Stomach (tissue), 9 donors: Measurements from ENCODE around the gene TSC1. TPM values are rescaled to one million over a fixed set of nuclear protein-coding genes. Genes with fewer than 3 reads are reported as not detected.

ENCODE experiments used
- DNase-seq, 2 donors: peaks; one replicate each; pipeline versions ENCODE4 v3.0.0 to v3.0.0-alpha.2; 2013 to 2019
- H3K27ac ChIP-seq, 5 donors: fragments of 200-600 bp in 4 of 5; sonication (generic) in 4 of 5; one replicate each; pipeline ENCODE4 v1.5.1; 2013 to 2019; ENCODE audit warnings: mild to moderate bottlenecking in 1 of 5, moderate library complexity in 1 of 5
- H3K27me3 ChIP-seq, 3 donors: fragments of 200-600 bp; sonication (generic); one replicate each; pipeline ENCODE4 v1.5.1; 2017 to 2019; ENCODE audit warnings: mixed run types in 1 of 3
- H3K36me3 ChIP-seq, 4 donors: fragments of 200-600 bp; sonication (generic); 1 replicate in 3 of 4; 2 replicates in 1 of 4; pipeline ENCODE4 v1.5.1; 2016 to 2019
- H3K4me1 ChIP-seq, 4 donors: fragments of 200-600 bp; sonication (generic); one replicate each; pipeline ENCODE4 v1.5.1; 2016 to 2019
- H3K4me3 ChIP-seq, 4 donors: fragments of 200-600 bp; sonication (generic) in 3 of 4; one replicate each; pipeline ENCODE4 v1.5.1; 2016 to 2019; ENCODE audit warnings: mild to moderate bottlenecking in 1 of 4
- H3K9me3 ChIP-seq, 4 donors: fragments of 200-600 bp; sonication (generic); one replicate each; pipeline ENCODE4 v1.5.1; 2016 to 2019
- CTCF ChIP-seq, 7 experiments: fragments of 450-650 bp in 4 of 7; fragments of 200-600 bp in 3 of 7; sonication (generic) in 3 of 7; IDR thresholded peaks; one replicate each; pipeline ENCODE4 v1.5.1; 2016 to 2019; ENCODE audit warnings: antibody characterized with exemption in 7 of 7, control low read depth in 2 of 7, mild to moderate bottlenecking in 1 of 7
- EP300 ChIP-seq: sonication (generic); formaldehyde crosslinking; IDR thresholded peaks from one replicate; pipeline ENCODE4 v1.6.1; 2017; ENCODE audit warnings: antibody characterized with exemption
- POLR2A ChIP-seq, 4 donors: fragments of 450-650 bp; IDR thresholded peaks; one replicate each; pipeline ENCODE4 v1.6.1; 2016; ENCODE audit warnings: antibody characterized with exemption in 4 of 4, control low read depth in 2 of 4, mild to moderate bottlenecking in 1 of 4, moderate library complexity in 1 of 4
- POLR2AphosphoS5 ChIP-seq, 3 donors: sonication (generic); formaldehyde crosslinking; IDR thresholded peaks; one replicate each; pipeline ENCODE4 v1.6.1; 2016; ENCODE audit warnings: antibody characterized with exemption in 3 of 3
- WGBS, 5 donors: extraction: QIAGEN DNeasy Blood & Tissue Kit in 3 of 5; methylation state at CpG; one replicate each; pipeline versions ENCODE4 v1.1.5 to v1.1.7; 2013 to 2018; 5-methylcytosine and 5-hydroxymethylcytosine counted together
- intact Hi-C: fragments of 100-400 bp; cut with DNase I; formaldehyde crosslinking; loops from one replicate; pipeline ENCODE4 v1.15.1; 2023; ENCODE audit warnings: low total_unique reads
- polyA plus RNA-seq, 3 donors: library from polyadenylated mRNA; stranded (reverse); fragments of 200-250 nt; gene quantifications; one replicate each; pipeline ENCODE4 v1.2.3, GENCODE V29; 2013
- total RNA-seq, 5 donors: library from RNA; depleted of rRNA; stranded (reverse); fragments of >200 nt; gene quantifications; one replicate each; pipeline versions ENCODE4 v1.1.0 to v1.2.3, GENCODE V29; 2014 to 2016
- donor health status: healthy with polysubstance abuse.
- donor health status: Bipolar disorder and iron deficiency.
- donor health status: healthy.

The TSC1 gene
- total and polyA plus RNA-seq, 8 donors, result 6.7 to 120 (median 32.8) TPM

DNA sequence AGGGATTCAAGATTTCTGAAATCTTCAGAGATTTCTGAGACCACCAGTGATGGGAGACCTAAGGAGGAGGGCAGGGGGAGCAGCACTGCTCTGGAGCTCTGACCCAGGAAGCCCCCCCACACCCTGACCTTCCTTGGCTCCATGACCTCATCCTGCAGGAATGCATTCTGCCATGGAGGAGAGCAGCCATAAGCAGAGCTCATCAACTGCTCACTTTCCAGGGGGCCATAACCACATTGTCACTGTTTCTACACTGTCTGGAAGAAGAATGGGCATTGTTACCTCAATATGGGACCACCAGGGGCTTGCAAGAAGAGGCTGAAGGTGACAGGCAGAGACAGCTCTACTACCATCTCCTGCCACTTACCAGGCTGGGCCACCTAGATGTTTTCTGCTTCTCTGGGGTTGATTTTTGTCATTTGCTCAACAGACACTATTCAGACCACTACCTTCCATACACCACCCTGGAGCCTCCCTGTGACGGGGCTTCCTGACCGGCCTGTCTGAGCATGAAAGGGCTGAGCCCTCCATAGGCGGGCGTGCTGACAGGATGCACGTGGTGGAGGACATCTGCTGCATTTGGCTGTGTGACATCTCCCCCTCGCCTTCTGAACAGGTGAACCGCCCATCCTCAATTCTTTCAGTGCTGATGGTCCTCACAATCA lies 2.3 kb upstream of the TSC1 start:
- Histone ChIP-seq H3K9me3 (no peaks in the 10 kb centered on the region), H3K4me1 (peaks cover 19 to 28% (median 24%) of the 10 kb centered on the region in 4 donors), H3K27ac (no peak overlapping the region), H3K36me3 (no peaks in the 10 kb centered on the region), H3K4me3 (no peak overlapping the region), H3K27me3 (no peaks in the 10 kb centered on the region)
- TF ChIP-seq POLR2A (IDR thresholded peaks at IDR 0.05), result no peak
- TF ChIP-seq EP300, result no peak
- TF ChIP-seq CTCF (IDR thresholded peaks at IDR 0.05), result no peak
- TF ChIP-seq POLR2AphosphoS5 (IDR thresholded peaks at IDR 0.05), result no peak
- WGBS, 5 donors, result 86 to 92% (median 88%) methylated on average over 7 of the region's 7 CpGs
- intact Hi-C loops, result no loop called here
- DNase-seq, result peak in 1 of 2 donors; percentile 45

DNA sequence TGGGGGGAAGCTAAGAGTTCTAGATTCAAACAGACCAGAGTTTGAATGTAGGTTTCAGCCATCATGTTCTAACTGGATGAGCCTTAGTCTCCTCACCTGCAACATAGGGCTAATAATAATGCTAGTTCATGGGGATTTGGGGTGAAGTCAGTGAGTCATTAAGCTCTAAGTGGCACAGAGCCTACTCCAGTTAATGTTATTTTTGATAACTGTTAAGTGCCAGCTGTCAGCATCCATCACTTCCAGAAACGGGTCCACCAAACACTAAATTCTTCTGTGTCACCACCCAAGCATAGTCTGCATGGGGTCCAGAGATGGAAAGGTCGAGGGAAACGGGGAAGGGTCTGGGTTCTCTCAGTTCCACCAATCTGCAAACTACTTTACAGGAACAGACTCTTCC lies 1.8 kb upstream of the TSC1 start:
- TF ChIP-seq EP300 (no peak), POLR2AphosphoS5 (IDR thresholded peaks at IDR 0.05) (no peak), CTCF (IDR thresholded peaks at IDR 0.05) (no peak), POLR2A (IDR thresholded peaks at IDR 0.05) (no peak)
- Histone ChIP-seq H3K36me3 (no peaks in the 10 kb centered on the region), H3K4me1 (peaks cover 19 to 33% (median 26%) of the 10 kb centered on the region in 4 donors), H3K27ac (no peak overlapping the region), H3K9me3 (no peaks in the 10 kb centered on the region), H3K27me3 (no peaks in the 10 kb centered on the region), H3K4me3 (no peak overlapping the region)
- intact Hi-C loops, result no loop called here
- DNase-seq, result no peak
- 41 to 51% (median 48%) methylated on average over 3 of the region's 3 CpGs for WGBS, 5 donors

- Histone ChIP-seq H3K4me3 (peak overlapping the region; percentile 81 to 100 (median 98)), H3K27ac (peak overlapping the region; percentile 93 to 97 (median 95)), H3K36me3 (no peaks in the 10 kb centered on the region), H3K9me3 (no peaks in the 10 kb centered on the region), H3K27me3 (no peaks in the 10 kb centered on the region), H3K4me1 (peaks cover 19 to 35% (median 26%) of the 10 kb centered on the region in 4 donors)
- no peak for DNase-seq
- intact Hi-C loops, result no loop called here
- TF ChIP-seq POLR2AphosphoS5 (IDR thresholded peaks at IDR 0.05) (no peak), POLR2A (IDR thresholded peaks at IDR 0.05) (no peak), EP300 (no peak), CTCF (IDR thresholded peaks at IDR 0.05) (no peak)
- 63 to 80% (median 65%) methylated on average over 18 to 23 of the region's 23 CpGs for WGBS, 5 donors
Observed at GRCh38 chr9:132945186-132946130, 1.0 kb upstream of the TSC1 start.

- peak in 1 of 2 donors; percentile 14 for DNase-seq
- no peaks in the 10 kb centered on the region for H3K27me3 ChIP-seq
- H3K9me3 ChIP-seq, result no peaks in the 10 kb centered on the region
- H3K4me3 ChIP-seq, result peak overlapping the region; percentile 81 to 100 (median 98)
- H3K4me1 ChIP-seq, result peaks cover 19 to 35% (median 26%) of the 10 kb centered on the region in 4 donors
- intact Hi-C loops, result no loop called here
- no peaks in the 10 kb centered on the region for H3K36me3 ChIP-seq
- H3K27ac ChIP-seq, result peak overlapping the region; percentile 93 to 97 (median 95)
- TF ChIP-seq CTCF (IDR thresholded peaks at IDR 0.05) (no peak), POLR2A (IDR thresholded peaks at IDR 0.05) (no peak), POLR2AphosphoS5 (IDR thresholded peaks at IDR 0.05) (no peak), EP300 (no peak)
- 1 to 2% (median 1%) methylated on average over 23 to 25 of the region's 25 CpGs for WGBS, 5 donors
Observed at GRCh38 chr9:132943651-132944293, 644 bp downstream of the TSC1 start.
